HG03439 (cell line): ENCODE measurements around the gene NRXN3.

ENCODE experiments used
- ATAC-seq: cut with Tn5 transposase; IDR thresholded peaks from one replicate; pipeline ENCODE4 v1.9.1; 2021; ENCODE audit warnings: mild to moderate bottlenecking, moderate library complexity; ENCODE audit not compliant: unreplicated experiment

NRXN3 gene

DNA sequence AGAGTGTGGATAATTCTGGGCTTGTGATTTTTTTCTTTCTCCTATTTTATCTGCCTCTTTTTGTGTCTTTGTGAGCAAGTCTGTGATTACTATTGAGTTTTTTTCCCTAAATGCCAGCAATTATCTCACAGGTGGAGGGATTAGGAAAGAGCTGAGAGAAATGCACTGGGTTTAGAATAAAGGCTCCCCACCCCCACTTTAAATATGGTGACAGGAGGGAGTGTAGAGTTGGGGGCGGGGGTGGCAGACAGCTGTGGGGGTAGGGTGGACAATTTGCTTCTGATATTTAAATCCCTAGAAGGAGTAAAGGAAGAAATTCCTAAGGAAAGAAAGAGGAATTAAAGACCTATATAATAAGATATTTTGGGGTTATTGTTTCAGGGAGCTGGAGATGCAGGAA, 145.9 kb downstream of the NRXN3 start:
- ATAC-seq: no peak

DNA sequence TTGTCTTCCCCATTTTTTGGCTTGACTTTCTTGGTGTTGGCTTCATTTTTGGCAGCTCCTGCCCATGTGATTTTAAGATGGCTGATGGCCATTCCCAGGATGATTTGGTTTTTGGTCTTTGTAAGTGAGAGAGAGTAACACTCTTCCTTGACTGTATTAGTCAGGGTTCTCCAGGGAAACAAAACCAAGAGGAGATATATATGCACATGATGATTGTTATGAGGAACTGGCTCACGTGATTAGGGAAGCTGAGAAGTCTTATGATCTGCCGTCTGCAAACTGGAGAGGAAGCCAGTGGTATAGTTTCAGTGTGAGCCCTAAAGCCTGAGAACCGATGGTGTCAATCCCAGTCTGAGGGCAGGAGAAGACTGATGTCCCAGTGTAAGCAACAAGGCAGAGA, 146.6 kb downstream of the NRXN3 start:
- no peak for ATAC-seq

- no peak for ATAC-seq
Observed at GRCh38 chr14:78319406-78319805, 149.2 kb downstream of the NRXN3 start.

- no peak for ATAC-seq
Observed at GRCh38 chr14:78319887-78320635, 149.9 kb downstream of the NRXN3 start.

GRCh38 chr14:78324353-78324752, 154.2 kb downstream of the NRXN3 start:
- no peak for ATAC-seq

GRCh38 chr14:78325911-78326310, 155.7 kb downstream of the NRXN3 start:
- no peak for ATAC-seq

DNA sequence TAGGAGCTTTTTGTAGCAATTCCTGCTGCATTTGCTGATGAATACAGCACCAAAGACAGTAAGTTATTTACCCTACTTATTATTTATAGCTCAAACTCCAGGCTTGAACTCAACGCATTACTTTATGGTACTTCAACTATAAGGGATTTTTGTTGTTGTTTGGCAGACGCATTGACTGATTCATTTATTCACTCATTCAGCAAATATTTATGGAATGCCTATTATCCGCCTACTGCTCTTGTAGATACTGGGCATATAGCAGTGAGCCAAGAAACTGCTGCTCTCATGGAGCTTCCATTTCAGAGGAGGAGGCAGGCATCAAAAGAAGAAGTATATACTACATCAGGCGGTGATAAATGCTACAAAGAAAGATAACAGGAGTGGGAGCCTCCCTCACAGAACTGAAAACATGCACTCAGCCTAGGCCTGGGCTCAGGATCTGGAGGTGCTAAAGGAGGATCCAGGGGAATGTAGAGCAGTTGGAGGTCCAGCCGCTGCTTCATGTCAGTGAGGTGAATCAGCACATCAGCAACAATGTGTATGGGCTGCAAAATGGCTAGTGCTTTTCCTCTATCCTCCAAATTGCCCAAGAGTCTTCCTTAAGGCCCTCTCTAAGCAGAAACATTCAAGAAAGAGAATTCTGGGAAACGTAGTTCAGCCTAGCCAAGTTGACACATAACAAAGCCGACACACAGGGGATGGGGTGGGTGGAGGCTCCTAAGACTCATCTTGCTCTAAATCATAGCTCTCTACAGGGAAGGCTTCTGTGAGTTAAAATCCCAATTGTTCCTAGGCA, 157.5 kb downstream of the NRXN3 start:
- ATAC-seq: no peak

DNA sequence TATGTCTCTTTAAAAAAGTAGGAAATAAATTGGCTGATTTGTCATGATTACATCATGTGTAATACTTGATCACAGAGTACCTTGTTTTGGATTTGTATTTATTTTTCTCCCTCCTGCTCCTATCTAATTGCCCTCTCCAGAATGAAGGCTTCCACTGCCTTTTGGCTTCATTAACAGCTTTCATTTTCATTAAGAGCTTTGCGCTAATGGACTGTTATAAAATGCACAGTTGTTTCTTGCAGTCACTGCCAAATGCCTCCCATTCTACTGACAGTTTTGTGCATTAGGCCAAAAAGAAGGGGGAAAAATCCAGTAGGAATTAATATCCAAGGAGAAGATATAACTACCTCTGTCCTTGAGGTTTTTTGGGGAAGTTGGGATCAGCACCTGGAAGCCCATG, 159.2 kb downstream of the NRXN3 start:
- no peak for ATAC-seq

- ATAC-seq: no peak
Observed at GRCh38 chr14:78335531-78335930, 165.4 kb downstream of the NRXN3 start.

GRCh38 chr14:78340250-78340649, 170.1 kb downstream of the NRXN3 start:
- no peak for ATAC-seq

GRCh38 chr14:78341827-78342389, 171.7 kb downstream of the NRXN3 start:
- no peak for ATAC-seq

DNA sequence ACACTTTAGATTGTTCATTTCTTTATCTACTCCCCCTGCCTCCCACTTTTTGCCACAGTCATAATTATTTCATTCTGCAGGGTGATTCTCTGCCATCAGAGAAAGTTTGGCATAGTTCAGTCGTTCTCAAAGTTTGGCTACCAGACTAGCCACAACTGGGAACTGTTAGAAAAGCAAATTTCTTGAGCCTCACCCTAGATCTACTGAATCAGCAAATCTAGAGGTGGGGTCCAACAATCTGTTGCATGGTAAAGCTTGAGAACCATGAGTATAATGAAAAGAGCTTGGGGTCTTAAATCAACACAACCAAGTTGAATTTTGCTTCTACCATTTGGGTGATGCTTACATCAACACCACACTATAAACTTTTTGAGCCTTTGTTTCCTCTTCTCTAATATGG, 172.7 kb downstream of the NRXN3 start:
- ATAC-seq: no peak

DNA sequence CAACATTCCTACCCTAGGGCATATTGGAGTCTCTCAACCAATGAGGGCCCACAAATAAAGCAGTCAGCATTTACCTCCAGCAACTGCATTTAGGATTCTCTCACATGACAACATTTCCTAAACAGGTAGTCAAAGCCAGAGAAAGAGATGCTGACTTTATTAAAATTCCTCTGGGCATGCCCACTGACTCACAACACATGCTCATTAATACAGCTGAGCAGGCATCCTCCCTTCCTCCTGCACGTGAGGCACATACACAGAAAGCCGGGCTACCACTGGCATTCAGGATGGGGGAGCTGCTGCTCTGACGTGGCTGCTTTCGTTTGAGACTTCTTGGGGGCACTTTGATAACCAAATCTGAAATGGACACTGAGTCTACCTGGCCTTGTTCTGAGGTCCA, 174.1 kb downstream of the NRXN3 start:
- no peak for ATAC-seq

- ATAC-seq: no peak
Observed at GRCh38 chr14:78345131-78345744, 175.1 kb downstream of the NRXN3 start.

DNA sequence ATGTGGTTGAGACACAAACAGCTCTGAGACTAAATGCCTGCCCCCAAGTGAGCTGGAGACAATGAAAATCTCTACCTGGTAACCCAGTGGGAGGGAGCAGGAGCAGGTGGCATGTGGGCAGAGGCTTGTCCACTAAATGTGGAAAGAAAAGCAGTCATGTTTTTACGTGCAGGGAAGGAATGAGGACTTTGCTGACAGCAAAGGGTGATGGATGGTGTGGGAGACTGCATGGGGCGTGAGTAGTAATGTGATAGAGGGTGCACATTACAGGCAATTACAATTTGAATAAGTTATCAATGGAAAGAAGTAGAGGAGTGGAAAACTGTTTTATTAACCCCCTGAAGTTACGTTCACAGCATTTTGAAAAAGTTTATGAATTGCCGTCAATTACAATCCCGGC, 176.6 kb downstream of the NRXN3 start:
- ATAC-seq: no peak

DNA sequence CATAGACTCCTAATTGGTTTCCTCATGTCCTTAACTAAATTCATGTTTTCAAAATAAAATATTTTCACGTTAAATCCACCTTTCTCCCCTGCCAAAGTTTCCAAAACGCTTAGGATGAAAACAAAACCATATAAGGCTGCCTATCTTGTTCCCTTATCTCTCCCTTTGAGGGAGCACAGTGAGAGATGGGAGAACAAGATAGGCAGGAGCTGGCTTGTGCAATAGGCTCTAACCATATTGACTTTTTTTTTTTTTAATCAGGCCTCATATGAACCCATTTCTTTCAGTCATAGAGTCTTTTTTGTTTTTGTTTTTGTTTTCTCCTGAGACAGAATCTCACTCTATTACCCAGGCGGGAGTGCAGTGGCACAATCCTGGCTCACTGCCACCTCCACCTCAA, 184.9 kb downstream of the NRXN3 start:
- no peak for ATAC-seq

DNA sequence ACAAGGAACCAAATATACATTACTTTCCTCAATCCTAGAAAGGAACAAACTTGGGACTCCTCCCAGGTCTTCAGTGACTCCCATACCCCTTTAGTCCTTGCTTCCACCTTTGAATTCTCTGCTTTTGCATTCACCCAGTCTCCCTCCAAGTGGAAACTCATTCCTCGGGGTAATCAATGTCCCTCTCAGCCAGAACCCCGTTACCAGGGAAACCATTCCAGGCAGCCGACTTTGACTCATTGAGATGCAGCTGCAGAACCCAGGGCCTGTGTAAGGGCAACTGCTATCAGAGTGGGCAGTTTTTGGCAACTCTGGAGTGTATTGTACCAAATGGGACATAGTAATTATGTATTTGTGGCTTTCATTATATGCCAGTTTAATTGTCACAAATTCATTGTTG, 186.2 kb downstream of the NRXN3 start:
- no peak for ATAC-seq

GRCh38 chr14:78358591-78358990, 188.4 kb downstream of the NRXN3 start:
- no peak for ATAC-seq

- ATAC-seq: no peak
Observed at GRCh38 chr14:78359581-78359980, 189.4 kb downstream of the NRXN3 start.

DNA sequence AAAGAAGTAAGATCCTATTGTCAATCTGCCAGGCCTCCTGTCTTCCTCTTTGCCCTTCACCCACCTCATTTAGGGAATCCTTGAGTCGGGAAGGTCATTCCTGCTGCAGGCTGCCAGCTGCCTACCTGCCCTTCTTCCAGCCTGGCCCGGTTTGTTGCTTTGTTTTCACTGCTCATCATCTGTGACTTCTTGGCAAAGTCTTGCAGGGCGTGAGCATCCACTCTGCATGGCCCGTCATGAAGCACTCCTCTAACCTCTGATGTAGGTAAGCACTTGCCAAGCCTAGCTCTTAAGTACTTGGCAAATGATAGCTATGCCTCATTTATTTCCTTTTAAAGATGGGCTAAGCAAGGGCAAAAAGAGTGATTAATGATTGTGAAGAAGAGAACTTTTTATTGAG, 192.8 kb downstream of the NRXN3 start:
- ATAC-seq: no peak

- no peak for ATAC-seq
Observed at GRCh38 chr14:78367355-78367754, 197.2 kb downstream of the NRXN3 start.

DNA sequence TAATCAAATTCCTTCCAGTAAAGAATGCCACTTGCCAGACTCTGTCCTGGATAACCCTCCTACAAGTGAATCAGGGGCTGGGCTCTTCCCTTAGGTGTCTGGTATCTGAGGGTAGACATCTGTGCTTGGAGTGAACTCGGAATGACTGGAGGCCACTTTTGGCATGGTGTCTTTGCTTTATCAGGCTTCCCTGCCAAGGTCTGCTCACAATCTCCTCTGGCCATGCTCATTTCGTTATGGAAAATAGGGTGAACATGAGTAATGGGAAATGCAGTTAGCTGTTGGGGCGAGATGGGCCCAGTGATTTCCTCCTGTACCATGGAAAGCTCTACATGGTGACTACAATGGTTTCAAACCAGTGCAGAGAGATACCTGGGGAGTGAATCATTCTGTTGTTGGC, 212.9 kb downstream of the NRXN3 start:
- ATAC-seq: no peak
